Stomach (tissue), 4 donors: ENCODE measurements around the gene DCAF5.

Experiments used
- CTCF ChIP-seq, 7 experiments: fragments of 450-650 bp in 4 of 7; fragments of 200-600 bp in 3 of 7; sonication (generic) in 3 of 7; IDR thresholded peaks; one replicate each; pipeline ENCODE4 v1.5.1; 2016 to 2019; ENCODE audit warnings: antibody characterized with exemption in 7 of 7, control low read depth in 2 of 7, mild to moderate bottlenecking in 1 of 7
- EP300 ChIP-seq: sonication (generic); formaldehyde crosslinking; IDR thresholded peaks from one replicate; pipeline ENCODE4 v1.6.1; 2017; ENCODE audit warnings: antibody characterized with exemption

- no peak for TF ChIP-seq CTCF (IDR thresholded peaks at IDR 0.05)
- TF ChIP-seq EP300, result no peak
Measured at GRCh38 chr14:69083181-69083580, 69.7 kb downstream of the DCAF5 start.
